Kasumi-1 (cell line): ENCODE measurements around the gene PKM.
A peak's percentile ranks its signal among the peaks of the same experiment; 100 is the strongest.

Experiments used
- DNase-seq, 2 experiments: peaks; one replicate each; lab custom pipeline; 2025; lab: John Stamatoyannopoulos, UW

PKM gene

DNA sequence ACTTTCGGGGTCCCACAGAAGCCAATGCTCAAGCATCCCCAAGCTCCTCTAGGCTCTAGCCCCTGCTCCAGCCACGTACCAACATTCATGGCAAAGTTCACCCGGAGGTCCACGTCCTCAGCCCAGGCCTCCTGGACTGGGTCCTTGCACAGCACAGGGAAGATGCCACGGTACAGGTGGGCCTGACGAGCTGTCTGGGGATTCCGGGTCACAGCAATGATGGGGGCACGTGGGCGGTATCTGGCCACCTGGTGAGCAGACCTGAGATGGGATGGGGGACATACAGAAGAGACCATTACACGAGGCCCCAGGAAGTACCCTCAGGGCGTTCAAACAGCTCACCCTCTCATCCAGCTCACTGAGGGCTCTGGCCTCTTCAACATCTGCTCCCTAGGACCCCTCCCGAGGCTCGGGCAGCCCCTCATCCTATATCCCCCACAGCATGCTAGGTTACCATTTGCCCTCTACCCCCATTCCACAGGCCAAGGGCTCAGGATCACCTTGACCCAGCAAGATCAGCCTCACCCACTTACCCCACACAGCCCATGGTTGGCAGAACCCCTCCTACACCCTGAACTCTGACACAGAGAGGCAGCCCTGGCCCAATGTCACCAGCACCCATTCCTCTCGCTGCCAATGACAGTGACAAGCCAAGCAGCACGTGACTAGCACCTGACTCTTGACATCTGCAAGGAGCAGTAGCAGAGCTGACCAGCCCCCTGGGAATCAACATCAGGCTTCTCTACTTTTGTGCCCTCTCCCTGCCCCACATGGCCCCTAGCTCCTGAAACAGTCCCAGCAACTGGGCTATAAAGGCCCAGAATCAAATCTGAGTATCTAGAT is 30.4 kb downstream of the PKM start:
- no peak for DNase-seq

DNA sequence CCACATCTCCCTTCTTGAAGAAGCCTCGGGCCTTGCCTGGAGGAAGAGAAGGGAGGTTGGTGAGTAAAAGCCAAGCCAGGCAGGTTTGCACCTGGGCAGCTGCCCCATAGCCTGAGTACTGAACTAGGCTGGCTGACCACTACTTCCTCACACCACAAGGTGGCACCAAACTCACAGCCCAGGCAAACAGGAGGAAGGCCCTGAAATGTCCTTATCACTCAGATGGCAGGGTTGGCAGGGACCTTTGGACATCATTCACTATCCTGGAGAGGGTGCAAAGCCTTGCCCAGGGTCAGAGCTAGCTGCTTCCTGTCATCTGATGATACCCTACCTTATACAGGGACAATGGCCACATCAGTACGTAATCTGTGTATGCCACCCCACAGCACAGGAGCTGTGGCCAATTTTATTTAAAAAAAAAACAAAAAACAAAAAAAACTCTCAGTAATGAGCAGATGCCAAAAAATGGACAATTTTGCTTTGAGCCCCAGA is 31.2 kb downstream of the PKM start:
- peak; percentile 68 to 76 for DNase-seq

DNA sequence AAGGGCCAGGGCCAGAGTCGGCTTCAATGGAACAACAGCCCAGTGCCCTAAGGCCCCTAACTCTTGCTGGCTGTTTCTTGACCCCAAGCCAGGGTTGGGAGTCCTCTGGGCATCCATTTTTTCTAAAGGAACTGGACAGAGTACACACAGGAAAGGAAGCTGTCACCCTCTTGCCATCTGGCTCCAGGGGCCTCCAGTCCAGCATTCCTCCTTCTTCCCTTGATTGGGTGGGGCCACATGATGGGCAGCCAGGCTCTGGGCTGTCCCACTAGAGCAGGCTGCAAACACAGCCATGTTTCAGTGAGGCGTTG is 31.8 kb downstream of the PKM start:
- no peak for DNase-seq

DNA sequence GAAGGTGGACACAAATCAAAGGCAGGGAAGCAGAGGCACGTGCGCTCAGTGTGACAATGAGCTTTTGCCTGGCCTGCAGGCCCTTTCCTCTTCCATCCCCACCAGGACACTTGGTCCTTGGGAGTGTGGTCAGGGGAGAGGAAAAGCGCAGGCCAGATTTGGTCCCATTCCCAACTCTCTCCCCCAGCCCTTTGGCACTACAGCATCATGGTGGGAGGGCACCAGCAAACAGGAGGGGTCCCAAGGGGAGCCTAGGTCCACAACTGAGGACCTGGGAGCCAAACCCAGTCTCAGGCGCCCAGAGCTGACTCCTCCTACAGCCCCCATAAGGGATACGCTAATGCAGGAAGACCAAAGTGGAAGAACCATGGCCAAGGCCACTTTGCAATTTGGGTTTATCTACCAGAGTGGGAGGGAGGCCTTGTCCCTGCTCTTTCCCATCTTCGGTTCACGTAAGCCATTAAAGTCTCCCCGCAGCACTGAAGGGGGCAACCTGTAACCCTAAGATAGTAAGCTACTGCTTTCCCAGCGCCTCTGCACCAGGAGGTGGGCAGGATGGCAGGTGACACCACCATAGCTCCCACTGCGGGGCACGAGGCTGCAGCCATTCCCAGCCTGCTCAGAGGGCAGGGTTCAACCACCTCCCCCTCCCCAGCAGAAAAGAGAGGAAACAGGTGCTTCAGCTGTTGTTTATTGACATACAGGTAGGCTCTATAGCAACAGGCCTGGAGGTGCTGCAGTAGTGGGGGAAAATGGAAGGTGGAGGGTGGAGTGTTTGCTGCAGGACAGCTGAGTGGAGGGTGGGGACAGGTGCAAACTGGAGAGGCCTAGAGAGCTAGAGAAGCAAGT is 32.4 kb downstream of the PKM start:
- DNase-seq, result no peak

DNA sequence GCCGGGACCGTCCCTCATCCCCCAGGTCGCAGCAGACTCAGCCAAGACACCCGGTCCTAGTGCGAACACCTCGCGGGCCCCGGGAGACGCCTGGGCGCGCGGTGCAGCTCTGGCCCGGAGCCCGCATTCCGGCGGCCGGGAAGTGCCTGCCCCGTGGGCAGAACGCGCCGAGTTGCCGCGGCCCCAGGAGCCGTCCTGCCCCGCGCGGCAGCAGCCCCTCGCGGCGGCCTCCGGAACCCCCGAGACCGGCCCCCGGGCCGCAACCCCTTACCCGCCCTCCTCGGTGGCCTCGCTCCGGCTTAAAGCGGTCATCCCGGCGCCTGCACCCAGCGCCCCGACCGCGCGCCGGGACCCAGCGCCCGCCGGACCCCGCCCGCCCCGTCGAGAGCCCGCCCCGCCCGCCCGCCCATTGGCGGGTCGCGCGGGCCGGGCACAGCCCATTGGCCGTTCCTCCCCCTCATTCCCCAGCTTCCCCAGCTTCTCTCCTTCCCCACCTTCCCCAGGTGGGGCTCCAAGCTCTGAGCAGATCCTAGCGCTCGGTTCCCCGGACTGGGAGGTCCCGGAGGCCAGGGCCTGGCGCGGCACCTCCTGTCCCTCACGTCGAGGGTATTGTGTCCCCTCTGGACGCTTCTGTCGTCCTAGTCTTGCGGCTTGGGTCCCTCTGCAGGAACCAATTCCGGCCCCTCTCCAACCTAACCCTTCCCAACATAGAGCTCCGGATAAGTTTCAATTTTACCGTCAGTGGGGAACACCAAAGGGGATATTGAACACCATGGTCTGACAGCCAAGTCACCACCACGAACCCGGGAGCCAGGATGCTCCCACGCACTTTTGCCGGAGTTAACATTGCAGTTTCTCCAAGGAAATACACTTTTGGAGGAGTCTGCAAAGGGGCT is 33.3 kb downstream of the PKM start, which contains the start of gene GRAMD2A:
Gene GRAMD2A, minus strand, starts transcription at position 328 of the 896 bp plus-strand sequence.
- DNase-seq, result peak in 1 of 2 experiments; percentile 15

DNA sequence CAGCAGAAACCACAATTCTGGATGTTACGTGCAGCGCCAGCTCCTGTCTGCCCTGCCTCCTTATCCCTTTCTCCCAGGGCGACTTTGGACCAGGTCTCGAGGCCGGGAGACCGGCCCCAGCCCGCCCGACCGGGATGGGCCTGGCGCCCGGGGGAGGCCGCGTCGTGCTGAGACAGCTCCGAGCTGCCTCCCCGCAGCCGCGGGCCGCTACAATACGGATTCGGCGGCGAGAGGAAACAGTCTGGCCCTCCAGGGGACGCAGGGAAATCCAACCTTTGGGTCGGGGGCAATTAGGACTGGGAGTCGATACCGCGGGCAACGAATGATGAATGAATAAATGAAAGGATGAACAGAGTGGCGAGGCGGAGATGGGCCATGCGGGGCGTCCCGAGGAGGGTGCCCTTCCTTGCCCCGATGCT is 33.9 kb downstream of the PKM start:
- no peak for DNase-seq

DNA sequence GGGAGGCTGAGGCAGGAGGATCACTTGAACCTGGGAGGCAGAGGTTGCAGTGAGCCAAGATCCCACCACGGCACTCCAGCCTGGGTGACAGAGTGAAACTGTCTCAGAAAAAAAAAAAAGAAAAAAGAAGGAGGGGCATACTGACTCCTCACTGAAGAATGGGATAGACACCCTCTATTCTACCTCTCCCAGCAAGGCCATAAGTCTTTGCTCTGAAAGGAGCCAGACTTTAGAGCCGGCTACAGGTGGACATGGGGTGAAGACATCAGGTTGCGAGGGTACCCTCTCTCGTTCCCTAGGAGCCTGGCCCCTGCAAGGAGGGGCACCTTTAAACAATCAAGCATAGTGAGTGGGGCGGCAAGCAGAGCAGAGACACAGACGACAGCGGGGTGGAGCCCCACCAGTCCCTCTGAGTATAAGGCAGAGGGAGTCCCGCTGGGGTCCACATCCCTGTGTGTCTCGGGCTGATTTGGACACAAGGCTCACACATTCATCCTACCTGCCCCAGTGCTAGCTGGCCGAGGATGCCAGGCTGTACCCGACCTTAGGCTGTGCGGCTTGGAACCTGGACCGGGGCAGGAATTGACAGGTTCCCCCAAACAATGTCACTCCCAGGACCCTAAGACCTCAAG is 34.5 kb downstream of the PKM start:
- DNase-seq, result no peak

DNA sequence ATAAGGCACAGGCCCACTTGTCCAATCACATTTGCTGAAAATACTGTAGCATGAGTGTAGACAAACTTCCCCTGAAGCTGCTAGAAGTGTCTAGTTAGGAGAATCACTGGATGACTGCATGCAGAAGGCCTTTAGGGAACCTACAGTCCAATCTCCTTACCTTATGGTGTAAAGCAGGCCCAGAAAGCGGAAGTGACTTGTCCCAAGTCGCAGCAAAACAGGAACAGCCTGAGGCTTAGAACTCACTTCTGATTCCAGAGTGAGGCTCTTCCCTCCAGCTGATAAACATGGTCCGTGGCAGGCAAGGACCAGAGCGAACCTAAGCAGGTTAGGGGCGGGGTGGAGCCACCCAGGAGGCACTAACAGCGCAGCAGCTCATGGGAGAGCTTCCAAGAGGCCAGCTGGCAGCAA is 35.9 kb downstream of the PKM start:
- DNase-seq, result peak; percentile 91 to 93

DNA sequence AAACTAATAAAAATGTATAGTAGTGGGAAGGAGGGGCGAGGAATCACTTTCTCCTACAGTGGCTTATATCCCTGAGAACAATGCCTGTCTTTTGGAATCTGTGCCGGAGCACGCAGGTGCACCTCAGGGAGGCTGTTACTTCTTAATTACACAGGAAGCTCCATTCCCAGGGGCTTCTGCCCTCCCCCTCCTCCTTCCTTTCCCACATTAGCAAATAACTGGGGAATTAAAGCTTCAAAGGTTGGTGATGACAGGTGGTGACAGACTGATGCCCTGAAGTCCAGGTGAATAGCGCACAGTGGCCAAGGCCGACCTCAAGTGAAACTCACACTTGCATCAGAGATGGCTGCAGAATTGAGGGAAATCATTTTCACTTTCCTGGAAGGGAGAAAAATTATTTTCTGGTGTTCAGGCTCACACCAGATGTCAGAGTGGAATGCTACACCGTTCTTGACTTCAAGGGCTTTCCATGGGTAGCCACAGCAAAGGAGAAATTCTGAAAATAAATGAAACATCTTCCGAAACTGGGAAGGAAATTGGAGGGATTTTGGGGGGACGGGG is 37.1 kb downstream of the PKM start:
- no peak for DNase-seq

DNA sequence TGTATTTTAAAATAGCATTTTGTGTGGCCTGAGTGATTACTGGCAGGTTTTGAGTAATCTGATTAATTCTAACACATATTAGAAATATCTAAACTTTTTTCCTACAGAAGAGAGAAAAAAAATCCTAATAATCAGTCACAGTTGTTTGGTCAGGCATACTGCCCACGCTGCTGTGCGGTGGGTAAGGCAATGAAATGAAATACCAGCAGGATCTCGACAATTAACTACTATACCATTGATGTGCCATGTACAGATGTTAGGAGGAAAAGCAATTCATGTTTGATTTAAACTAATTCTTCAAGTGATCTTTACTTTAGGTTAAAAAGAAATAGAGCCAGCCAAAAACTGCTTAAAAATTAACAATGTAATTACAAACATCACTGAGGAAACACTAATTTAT is 38.6 kb downstream of the PKM start:
- no peak for DNase-seq

DNA sequence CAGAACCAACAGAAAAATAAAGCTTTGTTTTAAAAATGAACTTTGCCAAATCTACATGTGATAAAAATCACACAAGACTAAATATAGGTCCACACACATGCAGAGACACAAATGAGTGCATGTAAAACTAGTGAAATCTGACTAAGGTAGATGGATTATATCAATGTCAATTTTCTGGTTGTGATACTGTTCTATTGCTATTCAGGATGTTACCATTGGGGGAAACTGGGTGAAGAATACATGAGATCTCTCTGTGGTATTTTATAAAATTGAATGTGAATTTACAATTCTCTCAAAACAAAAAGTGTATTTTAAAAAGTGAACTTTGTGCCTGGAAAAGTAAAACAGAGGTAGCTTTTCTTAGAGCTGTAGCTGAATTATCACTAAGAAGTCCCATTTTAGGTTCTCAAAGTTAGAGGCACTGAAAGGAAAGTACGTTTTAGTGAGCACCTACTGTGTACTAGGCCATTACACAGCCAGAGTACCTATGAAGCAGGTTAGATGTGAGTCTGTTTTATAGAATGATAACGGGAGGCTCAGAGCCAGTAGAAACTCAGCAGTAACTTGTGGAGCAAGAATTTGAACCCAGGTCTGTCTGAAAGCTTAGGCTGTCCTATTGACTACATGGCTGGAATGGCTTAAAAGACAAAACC is 41.6 kb downstream of the PKM start:
- DNase-seq, result no peak

DNA sequence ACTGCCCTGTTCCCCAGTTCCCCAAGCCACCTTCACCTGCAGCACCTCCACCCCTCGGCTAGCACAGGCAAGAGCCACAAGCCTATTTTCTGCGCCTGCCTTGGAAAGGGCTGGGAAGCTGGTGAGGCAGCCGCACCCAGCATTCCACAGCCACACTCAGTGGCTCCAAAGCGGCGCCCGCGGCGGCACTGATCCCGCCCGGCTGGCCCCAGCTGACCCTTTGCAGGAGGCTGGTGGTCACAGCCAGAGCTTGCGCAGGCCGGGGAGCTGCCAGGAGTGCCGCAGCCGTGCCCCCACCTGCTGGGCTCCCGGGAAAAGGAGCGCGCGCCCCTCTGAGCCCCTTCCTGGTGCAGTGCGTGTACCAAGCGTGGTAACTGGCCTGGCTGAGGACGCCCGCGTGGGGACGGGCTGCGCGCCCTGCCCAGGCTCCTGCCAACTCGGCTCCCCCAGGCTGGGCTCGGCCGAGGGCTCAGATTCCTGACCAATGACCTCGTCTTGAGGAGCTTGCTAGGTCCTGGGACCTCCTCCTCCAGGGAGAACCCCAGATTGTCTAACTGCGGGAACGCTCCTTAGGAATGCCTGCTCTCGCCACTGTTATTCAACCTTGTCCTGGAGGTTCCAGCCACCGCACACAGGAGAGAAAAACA is 46.7 kb downstream of the PKM start:
- DNase-seq, result no peak

DNA sequence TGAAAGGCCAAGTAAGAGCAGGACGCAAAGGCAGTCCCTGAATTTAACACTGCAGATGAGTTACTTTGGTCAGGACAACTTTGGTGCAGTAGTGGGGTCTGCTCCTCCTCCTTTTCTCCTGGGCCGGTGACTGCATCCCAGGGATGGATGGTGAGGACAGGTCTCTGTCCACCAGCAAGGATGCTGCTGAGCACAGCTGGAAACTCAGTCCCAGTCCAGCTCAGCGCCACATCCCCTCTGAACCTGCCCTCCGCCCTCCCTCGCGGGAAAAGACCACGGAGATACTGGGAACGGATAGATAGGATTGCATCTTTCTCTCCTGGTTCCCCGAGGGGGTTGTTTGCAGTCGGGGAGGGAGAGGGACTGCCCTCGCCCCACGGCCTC is 47.2 kb downstream of the PKM start:
- DNase-seq, result no peak

DNA sequence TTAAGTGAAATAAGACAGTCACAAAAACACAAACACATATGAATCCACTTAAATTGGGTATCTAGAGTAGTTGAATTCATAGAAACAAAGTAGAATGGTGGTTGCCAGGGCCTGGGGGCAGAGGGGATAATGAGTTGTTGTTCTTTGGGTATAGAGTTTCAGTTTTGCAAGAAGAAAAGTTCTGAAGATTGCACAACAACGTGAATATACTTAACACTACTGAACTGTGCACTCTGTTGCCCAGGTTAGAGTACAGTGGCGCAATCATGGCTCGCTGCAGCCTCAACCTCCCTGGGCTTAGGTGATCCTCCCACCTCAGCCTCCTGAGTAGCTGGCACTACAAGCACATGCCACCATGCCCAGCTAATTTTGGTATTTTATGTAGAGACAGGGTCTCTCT is 48.3 kb downstream of the PKM start:
- DNase-seq, result no peak

DNA sequence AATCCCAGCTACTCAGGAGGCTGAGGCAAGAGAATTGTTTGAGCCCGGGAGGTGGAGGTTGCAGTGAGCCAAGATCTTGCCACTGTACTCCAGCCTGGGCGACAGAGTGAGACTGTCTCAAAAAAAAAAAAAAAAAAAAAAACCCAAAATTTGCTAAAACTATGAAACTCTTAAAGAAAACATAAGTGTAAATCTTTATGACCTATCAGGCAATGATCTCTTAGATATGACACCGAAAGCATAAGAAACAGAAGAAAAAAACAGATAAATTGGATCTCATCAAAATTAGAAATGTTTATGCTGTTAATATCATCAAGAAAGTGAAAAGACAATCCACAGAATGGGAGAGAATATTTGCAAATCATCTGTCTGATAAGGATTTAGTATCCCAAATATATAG is 48.7 kb downstream of the PKM start:
- no peak for DNase-seq

DNA sequence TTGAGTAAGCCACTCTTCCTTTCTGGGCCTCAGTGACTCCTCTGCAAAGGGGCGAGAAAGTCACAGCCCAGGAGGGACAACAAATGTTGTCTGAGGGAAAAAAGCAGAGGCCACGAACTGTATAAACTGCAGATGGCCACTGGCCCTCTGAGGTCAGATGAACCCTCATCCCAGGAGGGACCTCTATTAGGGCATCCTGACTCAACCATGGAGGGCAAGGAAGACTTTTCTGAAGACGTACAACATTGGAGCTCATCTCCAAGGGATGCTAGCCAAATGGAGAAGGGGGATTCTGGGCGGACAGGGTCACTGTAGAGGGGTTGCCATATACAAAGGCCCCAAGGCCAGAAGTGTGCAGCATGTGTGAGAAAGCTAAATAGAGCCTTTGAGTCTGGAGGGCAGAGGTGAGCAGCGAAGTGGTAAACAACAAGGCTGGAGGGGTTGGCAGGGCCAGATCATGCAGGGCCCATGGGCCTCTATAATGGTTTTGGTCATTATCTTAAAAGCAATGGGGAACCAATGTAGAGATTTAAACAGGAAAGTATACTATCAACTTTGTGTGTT is 50.1 kb downstream of the PKM start:
- no peak for DNase-seq

DNA sequence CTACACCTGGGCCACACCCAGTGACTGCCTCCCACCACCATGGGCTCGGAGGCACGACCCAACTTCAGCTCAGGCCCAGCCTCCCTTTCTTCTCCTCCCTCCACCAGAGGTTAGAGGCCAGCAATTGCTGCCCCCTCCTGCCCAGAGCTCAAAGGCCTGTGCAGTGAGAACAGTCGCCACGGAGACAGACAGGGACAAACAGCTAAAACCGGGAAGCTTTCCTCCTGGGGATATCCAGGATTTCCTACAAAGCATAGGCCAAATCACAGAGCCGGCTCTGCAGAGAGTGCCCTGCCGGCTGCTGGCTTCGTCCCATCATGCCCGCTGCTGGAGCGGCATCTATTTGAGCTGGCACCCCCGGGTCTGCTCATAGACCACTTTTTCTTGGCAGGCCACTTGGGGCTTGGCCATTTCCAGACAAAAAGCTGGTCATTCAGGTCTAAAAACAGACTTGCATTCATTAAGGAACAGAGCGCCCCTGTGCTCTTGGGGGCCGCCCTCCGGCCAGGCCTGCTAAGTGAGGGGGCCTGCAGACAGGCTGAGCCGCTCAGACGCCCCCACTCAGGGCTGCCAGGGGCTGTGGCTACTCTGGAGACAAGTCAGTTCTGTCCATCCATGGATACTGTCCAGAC is 50.9 kb downstream of the PKM start:
- DNase-seq, result no peak

DNA sequence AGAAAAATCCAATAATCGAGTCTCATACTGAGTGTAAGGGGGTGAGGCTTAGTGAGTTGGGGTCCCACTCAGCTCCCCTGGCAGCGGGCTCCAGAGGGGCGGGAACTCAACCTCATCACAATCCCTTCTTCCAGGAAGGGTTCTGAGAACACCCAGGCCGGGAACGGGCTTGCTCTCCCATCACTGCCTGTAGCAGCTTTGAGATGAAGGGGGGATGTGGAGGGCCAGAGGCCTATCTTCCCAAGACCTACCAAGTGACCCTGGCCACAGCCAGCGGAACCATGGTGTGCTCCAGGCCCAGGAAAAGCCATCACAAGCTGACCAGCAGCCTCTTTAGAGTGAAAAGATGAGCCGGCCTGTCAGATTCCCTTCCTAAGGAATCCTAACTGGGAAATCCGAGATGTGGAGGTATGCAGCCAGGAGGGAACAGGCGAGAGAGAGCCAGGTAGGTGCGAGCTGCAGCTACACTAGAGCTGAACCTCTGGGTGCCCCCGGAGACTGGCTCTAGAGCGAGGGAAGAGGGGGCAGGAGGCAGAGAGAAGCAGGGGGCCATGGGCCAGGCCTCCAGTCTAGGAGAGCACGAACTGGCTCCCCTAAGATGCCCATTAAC is 51.9 kb downstream of the PKM start:
- no peak for DNase-seq

DNA sequence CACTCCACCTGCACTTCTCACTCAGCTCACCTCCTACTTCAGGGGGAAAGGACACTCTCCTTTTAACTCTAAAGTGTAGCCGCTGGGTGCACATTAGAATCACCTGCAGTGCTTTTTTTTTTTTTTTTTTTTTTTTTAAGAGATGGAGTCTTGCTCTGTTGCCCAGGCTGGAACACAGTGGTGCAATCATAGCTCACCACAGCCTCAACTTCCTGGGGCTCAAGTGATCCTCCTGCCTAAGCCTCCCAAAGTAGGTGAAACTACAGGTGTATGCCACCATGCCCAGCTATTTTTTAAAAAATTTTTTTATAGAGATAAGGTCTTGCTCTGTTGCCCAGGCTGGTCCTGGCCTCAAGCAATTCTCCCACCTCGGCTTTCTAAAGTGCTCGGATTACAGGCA is 54.2 kb downstream of the PKM start:
- DNase-seq, result no peak
